K562 (cell line): ENCODE measurements around the gene COPG2. TPM values are rescaled to one million over a fixed set of nuclear protein-coding genes. Genes with fewer than 3 reads are reported as not detected.

Experiments
- CBFA2T3 ChIP-seq: fragments of 450-650 bp; IDR thresholded peaks from 2 replicates; pipeline ENCODE4 v1.6.1; 2017
- CEBPG ChIP-seq, 3 experiments: fragments of 200-800 bp in 1 of 3; sonication (Bioruptor generic) in 1 of 3; sonication (generic) in 1 of 3; formaldehyde crosslinking in 1 of 3; IDR thresholded peaks in 2 of 3; conservative IDR thresholded peaks in 1 of 3; 2 replicates each; pipeline versions ENCODE4 v1.6.1 to v1.8.0; 2016 to 2022; ENCODE audit warnings: missing compliant biosample characterization in 2 of 3, missing genetic modification characterization in 2 of 3, mild to moderate bottlenecking in 1 of 3, missing genetic modification reagents in 1 of 3
- ERF ChIP-seq: fragments of 450-650 bp; formaldehyde crosslinking; IDR thresholded peaks from 2 replicates; pipeline ENCODE4 v1.4.0; 2020; ENCODE audit warnings: mild to moderate bottlenecking, mixed read lengths
- FOXJ2 ChIP-seq: fragments of 200-800 bp; sonication (Bioruptor generic); IDR thresholded peaks from 2 replicates; pipeline ENCODE4 v1.6.1; 2016; ENCODE audit warnings: missing genetic modification characterization, missing compliant biosample characterization
- HDAC8 ChIP-seq: fragments of 450-650 bp; IDR thresholded peaks from 2 replicates; pipeline ENCODE4 v1.6.1; 2016; ENCODE audit warnings: mild to moderate bottlenecking, missing genetic modification characterization, moderate library complexity, missing compliant biosample characterization
- KLF6 ChIP-seq: fragments of 250-450 bp; sonication (Bioruptor Pico); IDR thresholded peaks from 2 replicates; pipeline ENCODE4 v1.4.0; 2020; ENCODE audit warnings: mild to moderate bottlenecking, moderate library complexity, borderline replicate concordance
- NCOA4 ChIP-seq: fragments of 450-650 bp; IDR thresholded peaks from 2 replicates; pipeline ENCODE4 v1.6.1; 2018; ENCODE audit warnings: mild to moderate bottlenecking; ENCODE audit not compliant: partially characterized antibody
- NFIC ChIP-seq: fragments of 450-650 bp; IDR thresholded peaks from 2 replicates; pipeline ENCODE4 v1.6.1; 2017; ENCODE audit warnings: mild to moderate bottlenecking, inconsistent platforms
- RCOR1 ChIP-seq, 2 experiments: IDR thresholded peaks; 2 replicates each; pipeline ENCODE4 v1.6.1; 2012; ENCODE audit warnings: low read depth in 2 of 2, low read length in 2 of 2, borderline replicate concordance in 1 of 2, improper control_type of control experiment in 1 of 2
- SMAD3 ChIP-seq: fragments of 450-650 bp; formaldehyde crosslinking; conservative IDR thresholded peaks from 2 replicates; pipeline ENCODE4 v1.4.0; 2020; ENCODE audit warnings: mild to moderate bottlenecking
- ZNF431 ChIP-seq: sonication (generic); formaldehyde crosslinking; IDR thresholded peaks from 2 replicates; pipeline ENCODE4 v1.8.0; 2022; ENCODE audit warnings: mild to moderate bottlenecking, missing genetic modification reagents
- polyA plus RNA-seq, 8 experiments: library from polyadenylated mRNA; depleted of rRNA in 4 of 8; stranded (reverse) in 5 of 8; unstranded in 3 of 8; fragments of >200 nt; fragmentation: Nextera tagmentation in 2 of 8; fragmentation: Illumina TruSeq in 1 of 8; extraction: Ambion mirVana in 2 of 8; extraction: Trizol in 1 of 8; gene quantifications; 2 replicates each; pipeline versions ENCODE4 v1.2.1 to v1.2.3, GENCODE V29; 2011 to 2014; ENCODE audit warnings: inconsistent platforms in 1 of 8, missing spikeins in 1 of 8
- total RNA-seq, 7 experiments: library from RNA; depleted of rRNA in 6 of 7; stranded (reverse); fragments of >200 nt in 6 of 7; fragmentation: Illumina TruSeq in 2 of 7; extraction: Trizol in 2 of 7; gene quantifications; 2 replicates each; pipeline versions ENCODE4 v1.2.1 to v1.2.3, GENCODE V29; 2011 to 2021; ENCODE audit warnings: low replicate concordance in 1 of 7
- TF ChIP-seq, protein P1 (sequence below): sonication (generic); formaldehyde crosslinking; IDR thresholded peaks from 2 replicates; pipeline ENCODE4 v1.8.1; 2023; ENCODE audit warnings: missing genetic modification reagents, mild to moderate bottlenecking, borderline replicate concordance
- TF ChIP-seq, protein P2 (sequence below): fragments of 200-800 bp; sonication (Bioruptor generic); IDR thresholded peaks from 2 replicates; pipeline ENCODE4 v1.6.1; 2017; ENCODE audit warnings: missing genetic modification characterization, missing compliant biosample characterization
- TF ChIP-seq, protein P3 (sequence below): fragments of 450-650 bp; IDR thresholded peaks from 2 replicates; pipeline ENCODE4 v1.6.1; 2018; ENCODE audit not compliant: partially characterized antibody

The COPG2 gene
- total and polyA plus RNA-seq, 9 of the 15 experiments (the other 6 are each of a cell fraction or from before 2014, with no cell fraction given): 6.6 to 104 (median 32.5) TPM

DNA sequence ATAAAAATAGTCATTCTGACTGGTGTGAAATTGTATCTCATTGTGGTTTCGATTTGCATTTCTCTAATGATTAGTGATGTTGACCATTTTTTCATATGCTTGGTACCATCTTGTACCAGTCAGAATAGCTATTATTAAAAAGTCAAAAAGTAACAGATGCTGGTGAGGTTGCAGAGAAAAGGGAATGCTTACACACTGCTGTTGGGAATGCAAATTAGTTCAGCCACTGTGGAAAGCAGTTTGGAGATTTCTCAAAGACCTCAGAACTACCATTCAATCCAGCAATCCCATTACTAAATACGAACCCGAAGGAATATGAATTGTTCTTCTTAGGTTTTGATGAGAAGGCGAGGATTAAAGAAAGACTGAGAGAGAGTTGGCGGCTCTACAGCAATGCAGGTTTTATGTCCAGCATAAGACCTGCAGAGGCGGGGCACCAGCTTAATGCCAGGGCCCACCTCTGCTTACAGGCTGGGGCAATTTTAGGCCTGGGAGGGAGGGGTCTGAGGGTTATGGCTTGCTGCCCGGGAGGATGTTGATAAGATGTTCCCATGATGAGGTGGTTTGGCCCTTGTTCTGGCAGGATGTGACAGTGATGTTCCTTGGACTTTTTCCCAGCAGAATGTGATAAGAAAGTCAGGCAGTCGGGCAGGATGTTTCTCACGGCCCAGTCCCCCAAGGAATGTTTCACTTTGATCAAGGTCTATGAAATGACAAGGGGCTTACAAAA lies 102.2 kb downstream of the COPG2 start (continued):
- TF ChIP-seq, protein P1, sequence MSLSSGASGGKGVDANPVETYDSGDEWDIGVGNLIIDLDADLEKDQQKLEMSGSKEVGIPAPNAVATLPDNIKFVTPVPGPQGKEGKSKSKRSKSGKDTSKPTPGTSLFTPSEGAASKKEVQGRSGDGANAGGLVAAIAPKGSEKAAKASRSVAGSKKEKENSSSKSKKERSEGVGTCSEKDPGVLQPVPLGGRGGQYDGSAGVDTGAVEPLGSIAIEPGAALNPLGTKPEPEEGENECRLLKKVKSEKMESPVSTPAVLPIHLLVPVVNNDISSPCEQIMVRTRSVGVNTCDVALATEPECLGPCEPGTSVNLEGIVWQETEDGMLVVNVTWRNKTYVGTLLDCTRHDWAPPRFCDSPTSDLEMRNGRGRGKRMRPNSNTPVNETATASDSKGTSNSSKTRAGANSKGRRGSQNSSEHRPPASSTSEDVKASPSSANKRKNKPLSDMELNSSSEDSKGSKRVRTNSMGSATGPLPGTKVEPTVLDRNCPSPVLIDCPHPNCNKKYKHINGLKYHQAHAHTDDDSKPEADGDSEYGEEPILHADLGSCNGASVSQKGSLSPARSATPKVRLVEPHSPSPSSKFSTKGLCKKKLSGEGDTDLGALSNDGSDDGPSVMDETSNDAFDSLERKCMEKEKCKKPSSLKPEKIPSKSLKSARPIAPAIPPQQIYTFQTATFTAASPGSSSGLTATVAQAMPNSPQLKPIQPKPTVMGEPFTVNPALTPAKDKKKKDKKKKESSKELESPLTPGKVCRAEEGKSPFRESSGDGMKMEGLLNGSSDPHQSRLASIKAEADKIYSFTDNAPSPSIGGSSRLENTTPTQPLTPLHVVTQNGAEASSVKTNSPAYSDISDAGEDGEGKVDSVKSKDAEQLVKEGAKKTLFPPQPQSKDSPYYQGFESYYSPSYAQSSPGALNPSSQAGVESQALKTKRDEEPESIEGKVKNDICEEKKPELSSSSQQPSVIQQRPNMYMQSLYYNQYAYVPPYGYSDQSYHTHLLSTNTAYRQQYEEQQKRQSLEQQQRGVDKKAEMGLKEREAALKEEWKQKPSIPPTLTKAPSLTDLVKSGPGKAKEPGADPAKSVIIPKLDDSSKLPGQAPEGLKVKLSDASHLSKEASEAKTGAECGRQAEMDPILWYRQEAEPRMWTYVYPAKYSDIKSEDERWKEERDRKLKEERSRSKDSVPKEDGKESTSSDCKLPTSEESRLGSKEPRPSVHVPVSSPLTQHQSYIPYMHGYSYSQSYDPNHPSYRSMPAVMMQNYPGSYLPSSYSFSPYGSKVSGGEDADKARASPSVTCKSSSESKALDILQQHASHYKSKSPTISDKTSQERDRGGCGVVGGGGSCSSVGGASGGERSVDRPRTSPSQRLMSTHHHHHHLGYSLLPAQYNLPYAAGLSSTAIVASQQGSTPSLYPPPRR (CRISPR knock-in tag): no peak
- TF ChIP-seq SMAD3 (CRISPR knock-in tag) (no peak), CEBPG (CRISPR knock-in tag; IDR thresholded peaks at IDR 0.05) (no peak), CEBPG (tag; conservative IDR thresholded peaks at IDR 0.05 in 1 of 2, IDR thresholded peaks at IDR 0.05 in 1 of 2) (no peak), HDAC8 (tag) (no peak), RCOR1 (IDR thresholded peaks at IDR 0.05; ENCODE audit: borderline replicate concordance in 1 of 2, low read depth in 2 of 2, low read length in 2 of 2) (peak in 1 of 2 experiments; percentile 51; a peak in 1 of 4 replicates), NFIC (peak; percentile 45; the same call in 1 of the 2 replicates), ERF (CRISPR knock-in tag) (no peak), ZNF431 (CRISPR knock-in tag) (no peak), KLF6 (CRISPR knock-in tag) (no peak), FOXJ2 (tag) (peak; percentile 73; the same call in 1 of the 2 replicates), CBFA2T3 (no peak), NCOA4 (no peak)
- TF ChIP-seq, protein P2, sequence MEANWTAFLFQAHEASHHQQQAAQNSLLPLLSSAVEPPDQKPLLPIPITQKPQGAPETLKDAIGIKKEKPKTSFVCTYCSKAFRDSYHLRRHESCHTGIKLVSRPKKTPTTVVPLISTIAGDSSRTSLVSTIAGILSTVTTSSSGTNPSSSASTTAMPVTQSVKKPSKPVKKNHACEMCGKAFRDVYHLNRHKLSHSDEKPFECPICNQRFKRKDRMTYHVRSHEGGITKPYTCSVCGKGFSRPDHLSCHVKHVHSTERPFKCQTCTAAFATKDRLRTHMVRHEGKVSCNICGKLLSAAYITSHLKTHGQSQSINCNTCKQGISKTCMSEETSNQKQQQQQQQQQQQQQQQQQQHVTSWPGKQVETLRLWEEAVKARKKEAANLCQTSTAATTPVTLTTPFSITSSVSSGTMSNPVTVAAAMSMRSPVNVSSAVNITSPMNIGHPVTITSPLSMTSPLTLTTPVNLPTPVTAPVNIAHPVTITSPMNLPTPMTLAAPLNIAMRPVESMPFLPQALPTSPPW (CRISPR knock-in tag): peak; percentile 41; the same call in 1 of the 2 replicates
- TF ChIP-seq, protein P3, sequence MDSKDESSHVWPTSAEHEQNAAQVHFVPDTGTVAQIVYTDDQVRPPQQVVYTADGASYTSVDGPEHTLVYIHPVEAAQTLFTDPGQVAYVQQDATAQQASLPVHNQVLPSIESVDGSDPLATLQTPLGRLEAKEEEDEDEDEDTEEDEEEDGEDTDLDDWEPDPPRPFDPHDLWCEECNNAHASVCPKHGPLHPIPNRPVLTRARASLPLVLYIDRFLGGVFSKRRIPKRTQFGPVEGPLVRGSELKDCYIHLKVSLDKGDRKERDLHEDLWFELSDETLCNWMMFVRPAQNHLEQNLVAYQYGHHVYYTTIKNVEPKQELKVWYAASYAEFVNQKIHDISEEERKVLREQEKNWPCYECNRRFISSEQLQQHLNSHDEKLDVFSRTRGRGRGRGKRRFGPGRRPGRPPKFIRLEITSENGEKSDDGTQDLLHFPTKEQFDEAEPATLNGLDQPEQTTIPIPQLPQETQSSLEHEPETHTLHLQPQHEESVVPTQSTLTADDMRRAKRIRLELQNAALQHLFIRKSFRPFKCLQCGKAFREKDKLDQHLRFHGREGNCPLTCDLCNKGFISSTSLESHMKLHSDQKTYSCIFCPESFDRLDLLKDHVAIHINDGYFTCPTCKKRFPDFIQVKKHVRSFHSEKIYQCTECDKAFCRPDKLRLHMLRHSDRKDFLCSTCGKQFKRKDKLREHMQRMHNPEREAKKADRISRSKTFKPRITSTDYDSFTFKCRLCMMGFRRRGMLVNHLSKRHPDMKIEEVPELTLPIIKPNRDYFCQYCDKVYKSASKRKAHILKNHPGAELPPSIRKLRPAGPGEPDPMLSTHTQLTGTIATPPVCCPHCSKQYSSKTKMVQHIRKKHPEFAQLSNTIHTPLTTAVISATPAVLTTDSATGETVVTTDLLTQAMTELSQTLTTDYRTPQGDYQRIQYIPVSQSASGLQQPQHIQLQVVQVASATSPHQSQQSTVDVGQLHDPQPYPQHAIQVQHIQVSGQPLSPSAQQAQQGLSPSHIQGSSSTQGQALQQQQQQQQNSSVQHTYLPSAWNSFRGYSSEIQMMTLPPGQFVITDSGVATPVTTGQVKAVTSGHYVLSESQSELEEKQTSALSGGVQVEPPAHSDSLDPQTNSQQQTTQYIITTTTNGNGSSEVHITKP: peak; percentile 9
